Mammary epithelial cell (primary cell): ENCODE measurements around the gene UBE2Q1.

Experiments
- CTCF ChIP-seq, 2 donors: IDR thresholded peaks in 1 of 2; conservative IDR thresholded peaks in 1 of 2; 2 replicates each; pipeline ENCODE4 v1.5.1; 2011 to 2012; ENCODE audit warnings: inconsistent platforms in 2 of 2, low read length in 2 of 2, mild to moderate bottlenecking in 2 of 2, control low read depth in 1 of 2, low read depth in 1 of 2; ENCODE audit not compliant: insufficient read depth in 1 of 2; ENCODE audit errors: extremely low read depth in 1 of 2
- EZH2 ChIP-seq: IDR thresholded peaks from 2 replicates; pipeline ENCODE4 v1.6.1; 2012; ENCODE audit warnings: low read length, inconsistent platforms, borderline replicate concordance

GRCh38 chr1:154582885-154583284 lies 24.4 kb upstream of the UBE2Q1 start:
- TF ChIP-seq CTCF (conservative IDR thresholded peaks at IDR 0.05 in 1 of 2, IDR thresholded peaks at IDR 0.05 in 1 of 2; ENCODE audit: extremely low read depth in 1 of 2, insufficient read depth in 1 of 2, low read depth in 1 of 2, low read length in 2 of 2) (no peak), EZH2 (no peak)
